GM18526 (cell line): ENCODE results near the gene HDAC9.

ENCODE experiments used
- POLR2A ChIP-seq: IDR thresholded peaks from 3 replicates; pipeline ENCODE4 v1.6.1; 2011; ENCODE audit not compliant: insufficient read length; ENCODE audit errors: extremely low read depth

Gene HDAC9

GRCh38 chr7:18508443-18509427 lies 13.2 kb downstream of the HDAC9 start:
- TF ChIP-seq POLR2A = no peak

DNA sequence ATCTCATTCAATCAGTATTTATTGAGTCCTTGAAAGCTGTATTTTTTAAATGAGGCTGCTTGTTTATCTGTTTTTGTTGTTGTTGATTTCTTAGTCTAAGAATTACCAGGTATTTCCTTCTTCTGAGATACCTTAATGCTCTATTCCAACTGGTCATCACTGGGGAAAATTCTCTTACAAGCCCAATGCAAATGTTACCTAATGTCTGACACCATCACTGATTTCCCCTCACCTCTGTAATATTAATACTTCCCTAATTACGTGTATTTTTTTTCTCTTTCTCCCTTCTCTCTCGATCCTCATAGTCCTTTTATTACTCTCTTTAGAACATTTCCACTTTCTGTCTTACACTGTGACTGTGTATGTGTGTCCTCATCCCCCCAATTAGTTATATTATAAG lies 13.9 kb downstream of the HDAC9 start:
- no peak for TF ChIP-seq POLR2A

DNA sequence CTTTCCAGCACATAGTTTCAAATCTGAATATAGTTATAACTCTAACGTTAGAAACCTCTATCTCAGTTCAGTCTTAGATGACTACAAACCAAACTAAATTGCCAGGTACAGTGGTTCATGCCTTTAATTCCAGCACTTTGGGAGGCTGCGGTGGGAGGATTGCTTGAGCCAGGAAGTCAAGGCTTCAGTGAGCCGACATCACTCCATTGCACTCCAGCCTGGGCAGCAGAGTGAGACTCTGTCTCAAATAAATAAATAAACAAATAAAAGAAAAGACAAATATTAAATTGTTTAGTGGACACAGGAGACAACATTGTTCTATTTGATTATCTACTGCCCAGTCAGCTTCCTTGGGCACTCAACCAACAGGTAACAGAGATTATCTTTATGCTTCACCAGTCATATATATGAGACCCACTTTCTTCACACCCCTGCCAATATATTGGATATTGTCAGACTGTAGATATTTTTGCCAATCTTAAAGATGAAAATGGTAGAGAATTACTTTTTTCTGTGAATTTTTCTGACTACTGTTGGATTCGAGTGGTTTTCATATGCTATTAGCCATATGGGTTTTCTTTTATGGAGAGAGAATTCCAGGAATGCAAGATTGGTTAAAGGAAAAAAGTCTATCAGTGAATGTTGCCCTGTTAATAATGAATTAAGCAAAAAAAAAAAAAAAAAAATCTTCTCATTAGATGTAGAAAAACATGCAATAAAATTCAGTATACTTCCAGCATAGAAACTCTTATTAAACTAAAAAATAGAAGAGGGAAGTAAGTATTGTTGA lies 16.0 kb downstream of the HDAC9 start:
- no peak for TF ChIP-seq POLR2A

DNA sequence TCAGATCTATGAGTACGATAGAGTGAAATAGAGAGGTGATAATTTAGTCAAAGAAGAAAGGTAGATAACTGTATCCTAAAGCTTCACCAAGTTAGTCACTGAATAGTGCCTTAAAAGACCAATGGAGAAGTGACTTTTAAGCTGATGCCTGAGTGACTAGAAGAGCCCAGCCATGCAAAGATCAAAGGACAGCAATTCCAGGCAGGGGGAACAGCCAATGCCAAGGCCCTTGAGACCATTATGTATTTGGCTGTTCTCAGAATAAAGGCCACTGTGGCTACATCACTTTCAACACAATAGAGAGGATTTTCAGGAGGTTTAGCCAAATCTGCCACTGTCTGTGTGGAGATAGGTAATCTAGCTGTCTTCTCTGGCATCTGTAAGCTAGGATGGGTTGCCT lies 17.8 kb downstream of the HDAC9 start:
- no peak for TF ChIP-seq POLR2A

- TF ChIP-seq POLR2A = no peak
These were observed 19.5 kb downstream of the HDAC9 start for GRCh38 chr7:18515067-18515466.

- TF ChIP-seq POLR2A = no peak
These were observed 22.1 kb downstream of the HDAC9 start for GRCh38 chr7:18517646-18518045.

DNA sequence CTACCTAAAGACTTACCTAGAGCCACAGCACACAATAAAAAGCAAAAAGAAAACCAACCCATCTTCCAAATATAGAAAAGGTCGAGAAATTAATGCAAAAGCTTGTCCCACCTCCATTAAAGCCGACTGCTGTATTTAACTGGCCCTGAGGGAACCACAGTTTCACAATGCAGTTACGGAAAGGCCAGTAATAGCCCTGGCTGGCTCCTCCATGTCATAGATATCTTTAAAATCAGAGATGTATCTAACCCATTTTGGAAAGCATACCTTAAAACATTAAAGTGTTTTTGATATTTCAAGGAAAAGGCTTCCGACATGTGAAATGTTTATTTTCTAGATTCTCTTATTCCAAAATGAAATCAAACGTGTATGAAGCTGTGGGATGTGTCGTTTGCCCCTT lies 23.0 kb downstream of the HDAC9 start:
- no peak for TF ChIP-seq POLR2A

GRCh38 chr7:18520450-18521235 lies 25.1 kb downstream of the HDAC9 start:
- TF ChIP-seq POLR2A = no peak

DNA sequence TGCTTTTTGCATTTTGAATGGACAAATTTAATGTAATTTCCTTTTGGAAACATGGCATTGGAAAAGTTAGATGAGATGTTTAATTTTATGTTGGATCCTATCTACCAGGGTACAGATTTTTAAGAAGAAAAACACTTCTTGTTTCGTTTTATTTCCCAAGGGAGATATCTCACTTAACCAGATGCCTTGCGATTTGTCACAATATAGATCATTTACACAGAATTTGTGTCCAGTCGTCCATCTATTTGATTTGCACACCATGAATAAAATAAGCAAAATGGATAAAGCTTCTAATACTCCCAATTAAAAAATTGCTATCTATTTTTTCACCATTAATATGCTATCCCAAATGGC lies 25.7 kb downstream of the HDAC9 start:
- TF ChIP-seq POLR2A = no peak

DNA sequence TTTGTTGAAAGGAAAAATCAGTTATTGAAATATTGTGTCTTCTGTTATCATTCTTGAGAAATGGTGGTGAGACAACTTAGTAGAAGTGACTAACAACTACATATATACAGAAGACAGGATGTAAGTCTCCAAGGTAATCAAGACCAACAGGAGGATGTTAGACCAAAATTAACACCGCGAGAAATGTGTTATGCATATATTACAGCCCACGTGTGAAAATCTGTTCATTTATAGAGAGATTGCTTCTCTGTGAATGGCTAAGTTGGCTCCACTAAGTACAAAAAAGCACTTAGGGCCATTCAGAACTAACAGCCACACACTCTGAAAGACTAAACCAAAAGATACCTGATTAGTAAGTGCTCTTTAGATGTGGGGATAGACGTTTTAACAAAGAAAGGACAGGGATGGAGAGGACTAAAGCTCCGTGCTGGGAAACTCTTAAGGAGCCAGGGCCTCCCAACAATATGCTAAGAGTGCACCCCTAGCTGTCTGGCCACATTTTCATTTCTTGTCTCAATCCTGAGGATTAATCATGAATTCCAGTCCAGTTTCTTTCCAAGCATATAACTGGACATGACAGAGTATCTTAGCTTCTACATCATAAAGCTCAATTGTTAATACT lies 26.5 kb downstream of the HDAC9 start:
- TF ChIP-seq POLR2A = no peak

DNA sequence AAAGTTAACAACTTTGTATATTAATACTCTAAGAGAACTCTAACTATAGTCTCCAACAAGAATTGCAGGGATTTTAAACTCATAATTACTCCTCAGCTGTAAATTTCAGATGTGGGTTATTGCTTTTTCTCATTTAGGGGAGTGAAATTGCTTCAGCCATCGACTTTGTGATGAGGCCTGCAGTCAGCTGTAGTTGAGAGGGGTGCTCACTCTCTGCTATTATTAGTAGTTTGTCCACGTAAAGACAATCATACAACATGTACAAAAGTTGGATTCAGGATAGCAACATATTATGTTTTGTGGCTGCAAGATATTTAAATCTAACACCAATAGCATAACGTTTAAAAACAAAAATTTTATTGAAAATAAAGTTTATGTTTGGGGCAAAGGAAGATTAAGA lies 28.7 kb downstream of the HDAC9 start:
- no peak for TF ChIP-seq POLR2A

- TF ChIP-seq POLR2A = no peak
These were observed 30.9 kb downstream of the HDAC9 start for GRCh38 chr7:18526368-18526878.

- no peak for TF ChIP-seq POLR2A
These were observed 33.7 kb downstream of the HDAC9 start for GRCh38 chr7:18529239-18529638.

- TF ChIP-seq POLR2A = no peak
These were observed 35.0 kb downstream of the HDAC9 start for GRCh38 chr7:18530224-18531179.
